ENCODE measurements around the gene ESR1.

GRCh38 chr6:152055517-152055916 lies 248.0 kb downstream of the ESR1 start:
- TF ChIP-seq CTCF (IDR thresholded peaks at IDR 0.05) (no peak), POLR2A (IDR thresholded peaks at IDR 0.05) (no peak)
